SK-N-SH (cell line): ENCODE data around the gene SF3B1. TPM values are rescaled to one million over a fixed set of nuclear protein-coding genes. Genes with fewer than 3 reads are reported as not detected.

Experiments used
- CTCF ChIA-PET: fragments of 300-600, 350-600 bp; formaldehyde crosslinking; extraction: SDS; loops from one replicate; lab custom pipeline; 2021; lab: Yijun Ruan, JAX
- POLR2A ChIA-PET: fragments of 350-600 bp; sonication (Branson Sonifier 250); formaldehyde crosslinking; extraction: SDS; loops from one replicate; lab custom pipeline; 2020; ENCODE audit warnings: antibody characterized with exemption, inconsistent platforms; lab: Yijun Ruan, JAX
- DNase-seq: peaks from one replicate; pipeline ENCODE4 v3.0.0; 2012
- H2AFZ ChIP-seq: fragments of 200-600 bp; sonication (generic); 2 replicates; pipeline ENCODE4 v1.8.1; 2016; ENCODE audit warnings: antibody characterized with exemption, mild to moderate bottlenecking, low read depth
- H3F3A ChIP-seq: fragments of 200-600 bp; sonication (generic); replicated peaks from 2 replicates; pipeline ENCODE3; 2016; ENCODE audit warnings: antibody characterized with exemption, mild to moderate bottlenecking; ENCODE audit not compliant: insufficient read depth
- H3K27ac ChIP-seq, 2 experiments: fragments of 200-500 bp in 1 of 2; fragments of 200-600 bp in 1 of 2; sonication (Bioruptor generic) in 1 of 2; sonication (generic), shearing (Covaris generic) in 1 of 2; 2 replicates each; pipeline versions ENCODE4 v1.5.1 to v1.6.1; 2014 to 2016; ENCODE audit warnings: low read depth in 2 of 2, inconsistent platforms in 1 of 2, low read length in 1 of 2, mild to moderate bottlenecking in 1 of 2, mixed read lengths in 1 of 2
- H3K27me3 ChIP-seq: fragments of 200-600 bp; sonication (generic), shearing (Covaris generic); 2 replicates; pipeline ENCODE4 v1.6.1; 2016; ENCODE audit warnings: mixed run types; ENCODE audit not compliant: insufficient read depth
- H3K36me3 ChIP-seq, 2 experiments: fragments of 200-500 bp in 1 of 2; fragments of 200-600 bp in 1 of 2; sonication (Bioruptor generic) in 1 of 2; sonication (generic) in 1 of 2; replicated peaks in 1 of 2; 2 replicates each; pipeline versions ENCODE3 to v1.5.1; 2014 to 2016; ENCODE audit warnings: low read length in 1 of 2, mild to moderate bottlenecking in 1 of 2; ENCODE audit not compliant: insufficient read depth in 2 of 2, control insufficient read depth in 1 of 2
- H3K4me1 ChIP-seq, 2 experiments: fragments of 200-500 bp in 1 of 2; fragments of 200-600 bp in 1 of 2; sonication (Bioruptor generic) in 1 of 2; sonication (generic), shearing (Covaris generic) in 1 of 2; 2 replicates each; pipeline versions ENCODE4 v1.5.1 to v1.6.1; 2014 to 2016; ENCODE audit warnings: low read depth in 1 of 2, low read length in 1 of 2, mixed run types in 1 of 2; ENCODE audit not compliant: insufficient read depth in 2 of 2, control insufficient read depth in 1 of 2
- H3K4me2 ChIP-seq: fragments of 200-600 bp; sonication (generic), shearing (Covaris generic); 2 replicates; pipeline ENCODE4 v1.6.1; 2017; ENCODE audit warnings: mixed run types
- H3K4me3 ChIP-seq, 2 experiments: fragments of 200-500 bp in 1 of 2; fragments of 200-600 bp in 1 of 2; sonication (Bioruptor generic) in 1 of 2; sonication (generic), shearing (Covaris generic) in 1 of 2; 2 replicates each; pipeline versions ENCODE4 v1.5.1 to v1.8.1; 2014 to 2016; ENCODE audit warnings: low read depth in 2 of 2, inconsistent platforms in 1 of 2, low read length in 1 of 2, mild to moderate bottlenecking in 1 of 2, mixed read lengths in 1 of 2, moderate library complexity in 1 of 2
- H3K79me2 ChIP-seq: fragments of 200-600 bp; sonication (generic); 2 replicates; pipeline ENCODE4 v1.8.1; 2017; ENCODE audit warnings: mild to moderate bottlenecking; ENCODE audit not compliant: insufficient read depth
- H3K9ac ChIP-seq: fragments of 200-600 bp; sonication (generic); 2 replicates; pipeline ENCODE4 v1.6.1; 2017; ENCODE audit warnings: mixed run types
- H3K9me2 ChIP-seq: fragments of 200-600 bp; sonication (generic); 2 replicates; pipeline ENCODE4 v1.6.1; 2017; ENCODE audit warnings: mixed run types
- H3K9me3 ChIP-seq: fragments of 200-600 bp; sonication (generic); 2 replicates; pipeline ENCODE4 v1.6.1; 2017; ENCODE audit warnings: mixed run types, mild to moderate bottlenecking, moderate library complexity
- H4K20me1 ChIP-seq: fragments of 200-600 bp; sonication (generic); 2 replicates; pipeline ENCODE4 v1.6.1; 2017; ENCODE audit warnings: mild to moderate bottlenecking, mixed run types; ENCODE audit not compliant: insufficient read depth
- CTCF ChIP-seq: fragments of 200-600 bp; sonication (generic); IDR thresholded peaks from 2 replicates; pipeline ENCODE4 v1.6.1; 2017; ENCODE audit warnings: antibody characterized with exemption, mild to moderate bottlenecking, moderate library complexity
- EP300 ChIP-seq, 2 experiments: IDR thresholded peaks; 2 replicates each; pipeline versions ENCODE4 v1.4.0 to v1.6.1; 2012; ENCODE audit warnings: borderline replicate concordance in 1 of 2, low read depth in 1 of 2, low read length in 1 of 2
- EZH2phosphoT487 ChIP-seq: fragments of 200-600 bp; sonication (generic); IDR thresholded peaks from 2 replicates; pipeline ENCODE4 v1.6.1; 2017; ENCODE audit warnings: low read depth, mixed run types, mild to moderate bottlenecking, antibody characterized with exemption, moderate library complexity, borderline replicate concordance
- GATA2 ChIP-seq: sonication (generic); formaldehyde crosslinking; IDR thresholded peaks from 2 replicates; pipeline ENCODE4 v1.5.0; 2020; ENCODE audit warnings: mild to moderate bottlenecking, missing genetic modification reagents
- JUND ChIP-seq: IDR thresholded peaks from 2 replicates; pipeline ENCODE4 v1.4.0; 2012
- MXI1 ChIP-seq: IDR thresholded peaks from 2 replicates; pipeline ENCODE4 v1.6.1; 2012; ENCODE audit warnings: mild to moderate bottlenecking, low read depth, low read length, improper control_type of control experiment
- POLR2AphosphoS5 ChIP-seq: IDR thresholded peaks from 2 replicates; pipeline ENCODE4 v1.6.1; 2012; ENCODE audit warnings: low read depth, low read length
- REST ChIP-seq: IDR thresholded peaks from 2 replicates; pipeline ENCODE4 v1.6.1; 2012; ENCODE audit warnings: mild to moderate bottlenecking, low read depth, low read length, moderate library complexity
- TAF1 ChIP-seq: IDR thresholded peaks from 2 replicates; pipeline ENCODE4 v1.6.1; 2012; ENCODE audit warnings: low read depth, mild to moderate bottlenecking, low read length, moderate library complexity, borderline replicate concordance
- WGBS: methylation state at CpG from one replicate; pipeline ENCODE4 v1.1.6; 2017; ENCODE audit warnings: low lambda C conversion rate; 5-methylcytosine and 5-hydroxymethylcytosine counted together
- polyA plus RNA-seq, 3 experiments: library from polyadenylated mRNA; depleted of rRNA; stranded (reverse); fragments of >200 nt; gene quantifications; 2 replicates each; pipeline ENCODE4 v1.2.3, GENCODE V29; 2012

SF3B1 gene
- polyA plus RNA-seq, 1 of the 3 experiments (the other 2 are of a cell fraction) = 162 TPM

GRCh38 chr2:197435598-197436420 lies 981 bp upstream of the SF3B1 start:
- Histone ChIP-seq H3K4me2 (peak overlapping the region; percentile 77), H3K27ac (peak overlapping the region; percentile 87 to 95), H3K9me3 (no peaks in the 10 kb centered on the region), H4K20me1 (peaks cover 32% of the 10 kb centered on the region), H3K4me1 (peaks cover 5 to 14% of the 10 kb centered on the region in 2 experiments; a peak in 3 of 4 replicates), H3K9ac (peak overlapping the region; percentile 100), H2AFZ (peak overlapping the region; percentile 87), H3F3A (peaks cover 6% of the 10 kb centered on the region), H3K79me2 (peaks cover 41% of the 10 kb centered on the region), H3K27me3 (no peaks in the 10 kb centered on the region), H3K4me3 (peak overlapping the region; percentile 84 to 91), H3K9me2 (no peaks in the 10 kb centered on the region), H3K36me3 (no peaks in the 10 kb centered on the region)
- ChIA-PET CTCF (no interaction called here), POLR2A (interaction anchor here (1.2 to 2.0 kb wide), 3 partner anchors 15 to 64 kb away, joined by 7 to 15 read pairs (median 14); partner anchors contain the start of genes COQ10B, HSPD1 and HSPE1)
- WGBS = 21% methylated on average over 16 of the region's 16 CpGs
- DNase-seq = no peak
- TF ChIP-seq CTCF (no peak), TAF1 (no peak), GATA2 (CRISPR knock-in tag) (no peak), EZH2phosphoT487 (no peak), MXI1 (no peak), EP300 (IDR thresholded peaks at IDR 0.05; ENCODE audit: borderline replicate concordance in 1 of 2, low read depth in 1 of 2, low read length in 1 of 2) (no peak), JUND (no peak), REST (no peak), POLR2AphosphoS5 (no peak)
